NAMALWA (cell line): ENCODE data around the gene LAD1.

Experiments
- DNase-seq: peaks from one replicate; pipeline ENCODE4 v3.0.0-alpha.2; 2015; ENCODE audit warnings: low spot score

The LAD1 gene

GRCh38 chr1:201418461-201418860 lies 19.3 kb upstream of the LAD1 start:
- DNase-seq = no peak

- no peak for DNase-seq
Observed at GRCh38 chr1:201414051-201414738, 15.1 kb upstream of the LAD1 start.

- no peak for DNase-seq
Observed at GRCh38 chr1:201411292-201411691, 12.2 kb upstream of the LAD1 start.

- DNase-seq = no peak
Observed at GRCh38 chr1:201409440-201409839, 10.3 kb upstream of the LAD1 start.

GRCh38 chr1:201408834-201409200 lies 9.7 kb upstream of the LAD1 start:
- no peak for DNase-seq

GRCh38 chr1:201408176-201408833 lies 9.2 kb upstream of the LAD1 start:
- peak; percentile 74 for DNase-seq

- no peak for DNase-seq
Observed at GRCh38 chr1:201406831-201407406, 7.8 kb upstream of the LAD1 start.

- DNase-seq = no peak
Observed at GRCh38 chr1:201405484-201405831, 6.3 kb upstream of the LAD1 start.

GRCh38 chr1:201404722-201405483 lies 5.8 kb upstream of the LAD1 start:
- DNase-seq = no peak

GRCh38 chr1:201404055-201404454 lies 4.9 kb upstream of the LAD1 start:
- no peak for DNase-seq

GRCh38 chr1:201403359-201403758 lies 4.2 kb upstream of the LAD1 start:
- no peak for DNase-seq

- DNase-seq = no peak
Observed at GRCh38 chr1:201401700-201402099, 2.6 kb upstream of the LAD1 start.

- no peak for DNase-seq
Observed at GRCh38 chr1:201400852-201401230, 1.7 kb upstream of the LAD1 start.

- no peak for DNase-seq
Observed at GRCh38 chr1:201400212-201400851, 1.2 kb upstream of the LAD1 start.

- DNase-seq = no peak
Observed at GRCh38 chr1:201399352-201400126, 415 bp upstream of the LAD1 start.

- no peak for DNase-seq
Observed at GRCh38 chr1:201397675-201398074, 1.4 kb downstream of the LAD1 start.

- no peak for DNase-seq
Observed at GRCh38 chr1:201396861-201397464, 2.2 kb downstream of the LAD1 start.

- DNase-seq = no peak
Observed at GRCh38 chr1:201395936-201396335, 3.2 kb downstream of the LAD1 start.

GRCh38 chr1:201394591-201394990 lies 4.5 kb downstream of the LAD1 start:
- no peak for DNase-seq

GRCh38 chr1:201393076-201393475 lies 6.0 kb downstream of the LAD1 start:
- no peak for DNase-seq
